CD14-positive monocyte (primary cell): ENCODE measurements around the gene KCNH5. TPM values are rescaled to one million over a fixed set of nuclear protein-coding genes. Genes with fewer than 3 reads are reported as not detected.

ENCODE experiments used
- DNase-seq, 3 donors: peaks; one replicate each; pipeline ENCODE4 v3.0.0-alpha.2; 2011 to 2022
- H2AFZ ChIP-seq: 2 replicates; pipeline ENCODE4 v1.6.0; 2012; ENCODE audit warnings: mild to moderate bottlenecking, low read depth, low read length, inconsistent platforms; ENCODE audit not compliant: insufficient read depth, poor library complexity, severe bottlenecking
- H3K27ac ChIP-seq, 2 donors: 1 replicate in 1 of 2; 2 replicates in 1 of 2; pipeline ENCODE4 v1.5.1; 2012 to 2013; ENCODE audit warnings: low read length in 2 of 2, control low read depth in 1 of 2, inconsistent platforms in 1 of 2, low read depth in 1 of 2, mild to moderate bottlenecking in 1 of 2
- H3K27me3 ChIP-seq, 2 donors: one replicate each; pipeline versions ENCODE4 v1.6.0 to v1.6.1; 2011 to 2013; ENCODE audit warnings: low read length in 2 of 2; ENCODE audit not compliant: control insufficient read depth in 2 of 2, insufficient read depth in 2 of 2
- H3K36me3 ChIP-seq, 2 donors: replicated peaks in 1 of 2; 1 replicate in 1 of 2; 2 replicates in 1 of 2; pipeline versions ENCODE4 v1.5.1 to v1.6.1; 2012 to 2013; ENCODE audit warnings: low read length in 2 of 2, control low read depth in 1 of 2, inconsistent platforms in 1 of 2, mild to moderate bottlenecking in 1 of 2; ENCODE audit not compliant: insufficient read depth in 2 of 2, control insufficient read depth in 1 of 2
- H3K4me1 ChIP-seq, 2 donors: 1 replicate in 1 of 2; 2 replicates in 1 of 2; pipeline versions ENCODE4 v1.5.1 to v1.6.1; 2012 to 2013; ENCODE audit warnings: low read length in 2 of 2, control low read depth in 1 of 2, inconsistent platforms in 1 of 2, mild to moderate bottlenecking in 1 of 2, moderate library complexity in 1 of 2; ENCODE audit not compliant: insufficient read depth in 2 of 2, control insufficient read depth in 1 of 2
- H3K4me2 ChIP-seq: replicated peaks from 2 replicates; pipeline ENCODE3; 2012; ENCODE audit warnings: low read length, moderate library complexity, mild to moderate bottlenecking; ENCODE audit not compliant: poor library complexity, severe bottlenecking; ENCODE audit errors: extremely low read depth
- H3K4me3 ChIP-seq, 3 experiments: fragments of 200-600 bp in 1 of 3; sonication (generic) in 1 of 3; replicated peaks in 1 of 3; 1 replicate in 2 of 3; 2 replicates in 1 of 3; pipeline ENCODE4 v1.5.1; 2011 to 2013; ENCODE audit warnings: low read length in 3 of 3, mild to moderate bottlenecking in 3 of 3, control low read depth in 2 of 3, low read depth in 2 of 3, inconsistent platforms in 1 of 3, moderate library complexity in 1 of 3
- H3K79me2 ChIP-seq: 2 replicates; pipeline ENCODE4 v1.6.0; 2012; ENCODE audit warnings: mild to moderate bottlenecking, control low read depth, inconsistent platforms, low read length, moderate library complexity; ENCODE audit not compliant: insufficient read depth
- H3K9ac ChIP-seq: 2 replicates; pipeline ENCODE4 v1.6.0; 2017; ENCODE audit warnings: low read length, mild to moderate bottlenecking; ENCODE audit not compliant: insufficient read depth, poor library complexity, severe bottlenecking
- H3K9me3 ChIP-seq, 2 donors: replicated peaks in 1 of 2; 1 replicate in 1 of 2; 2 replicates in 1 of 2; pipeline versions ENCODE4 v1.5.1 to v1.6.1; 2012 to 2013; ENCODE audit warnings: low read length in 2 of 2, control low read depth in 1 of 2; ENCODE audit not compliant: control insufficient read depth in 1 of 2, insufficient read depth in 1 of 2
- H4K20me1 ChIP-seq: 2 replicates; pipeline ENCODE4 v1.6.0; 2012; ENCODE audit warnings: mild to moderate bottlenecking, low read length, control low read depth, moderate library complexity; ENCODE audit not compliant: insufficient read depth
- H3K27ac Mint-ChIP-seq, 7 donors: one replicate each; pipeline ENCODE4 v1.8.0; 2020; ENCODE audit warnings: mild to moderate bottlenecking in 7 of 7, mixed read lengths in 7 of 7, moderate library complexity in 6 of 7, inconsistent platforms in 2 of 7
- H3K27me3 Mint-ChIP-seq, 3 donors: one replicate each; pipeline ENCODE4 v1.8.0; 2021 to 2022; ENCODE audit warnings: low read depth in 3 of 3, mild to moderate bottlenecking in 3 of 3, mixed read lengths in 3 of 3, moderate library complexity in 3 of 3, inconsistent platforms in 1 of 3
- H3K36me3 Mint-ChIP-seq, 2 donors: one replicate each; pipeline ENCODE4 v1.8.0; 2020; ENCODE audit warnings: mixed read lengths in 2 of 2, inconsistent platforms in 1 of 2, mild to moderate bottlenecking in 1 of 2
- H3K4me1 Mint-ChIP-seq: one replicate; pipeline ENCODE4 v1.8.0; 2020; ENCODE audit warnings: mild to moderate bottlenecking, mixed read lengths
- H3K4me3 Mint-ChIP-seq, 2 donors: one replicate each; pipeline ENCODE4 v1.8.0; 2020; ENCODE audit warnings: mild to moderate bottlenecking in 2 of 2, mixed read lengths in 2 of 2, moderate library complexity in 1 of 2
- H3K9me3 Mint-ChIP-seq, 7 donors: one replicate each; pipeline ENCODE4 v1.8.0; 2020 to 2022; ENCODE audit warnings: mixed read lengths in 7 of 7, mild to moderate bottlenecking in 6 of 7, moderate library complexity in 6 of 7, inconsistent platforms in 2 of 7
- CTCF ChIP-seq: fragments of 200-600 bp; IDR thresholded peaks from one replicate; pipeline ENCODE4 v1.8.0; 2022; ENCODE audit warnings: antibody characterized with exemption, mild to moderate bottlenecking
- WGBS: methylation state at CpG from one replicate; pipeline ENCODE4 v1.1.5; 2013; ENCODE audit warnings: missing lambda C conversion rate; ENCODE audit not compliant: insufficient coverage; 5-methylcytosine and 5-hydroxymethylcytosine counted together
- intact Hi-C, 2 donors: fragments of 100-400 bp; cut with micrococcal nuclease; formaldehyde crosslinking; loops; one replicate each; pipeline versions ENCODE4 v1.15.0 to v1.15.1; 2023
- polyA plus RNA-seq, 3 donors: library from polyadenylated mRNA; depleted of rRNA in 1 of 3; unstranded in 2 of 3; stranded (reverse) in 1 of 3; fragments of 300-500 nt in 2 of 3; fragments of >200 nt in 1 of 3; fragmentation: Illumina TruSeq in 2 of 3; gene quantifications; 1 replicate in 2 of 3; 2 replicates in 1 of 3; pipeline ENCODE4 v1.2.3, GENCODE V29; 2012 to 2021

Gene KCNH5
- polyA plus RNA-seq, 3 donors: not detected

- Mint-ChIP-seq H3K27me3 (peaks cover 0 to 1% (median 0%) of the 10 kb centered on the region in 3 donors), H3K36me3 (no peaks in the 10 kb centered on the region), H3K9me3 (peaks cover 0 to 7% (median 3%) of the 10 kb centered on the region in 7 donors), H3K27ac (no peak overlapping the region), H3K4me1 (no peaks in the 10 kb centered on the region), H3K4me3 (no peak overlapping the region)
- no peak overlapping the region for H3K4me2 ChIP-seq
- intact Hi-C loops: no loop called here
- H3K27ac ChIP-seq: no peak overlapping the region
- H3K36me3 ChIP-seq: no peaks in the 10 kb centered on the region
- H3K4me3 ChIP-seq: no peak overlapping the region
- no CpG with 5 or more reads among the region's 2 CpGs for WGBS
- H3K79me2 ChIP-seq: no peaks in the 10 kb centered on the region
- no peaks in the 10 kb centered on the region for H4K20me1 ChIP-seq
- H3K4me1 ChIP-seq: no peaks in the 10 kb centered on the region
- no peaks in the 10 kb centered on the region for H3K27me3 ChIP-seq
- no peak overlapping the region for H2AFZ ChIP-seq
- DNase-seq: no peak
- no peak overlapping the region for H3K9ac ChIP-seq
- TF ChIP-seq CTCF: no peak
- peaks cover 0 to 5% of the 10 kb centered on the region in 2 donors for H3K9me3 ChIP-seq
These were observed 276.5 kb downstream of the KCNH5 start for GRCh38 chr14:62768753-62769152.

DNA sequence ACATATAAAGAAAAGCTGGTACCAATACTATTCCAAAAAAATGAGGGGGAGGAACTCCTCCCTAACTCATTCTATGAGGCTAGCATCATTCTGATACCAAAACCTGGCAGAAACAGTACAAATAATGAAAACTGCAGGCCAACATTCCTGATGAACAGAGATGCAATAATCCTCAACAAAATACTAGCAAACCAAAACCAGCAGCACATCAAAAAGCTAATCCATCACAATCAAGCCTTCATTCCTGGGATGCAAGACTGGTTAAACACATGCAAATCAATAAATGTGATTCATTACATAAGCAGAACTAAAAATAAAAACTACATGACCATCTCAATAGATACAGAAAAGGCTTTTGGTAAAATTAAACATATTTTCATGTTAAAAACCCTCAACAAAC is 281.3 kb downstream of the KCNH5 start:
- no peak overlapping the region for H3K27ac ChIP-seq
- H3K9ac ChIP-seq: no peak overlapping the region
- no peaks in the 10 kb centered on the region for H3K4me1 Mint-ChIP-seq
- no peaks in the 10 kb centered on the region for H3K79me2 ChIP-seq
- peaks cover 2 to 13% (median 10%) of the 10 kb centered on the region in 7 donors for H3K9me3 Mint-ChIP-seq
- no peak for DNase-seq
- H3K27ac Mint-ChIP-seq: no peak overlapping the region
- H3K9me3 ChIP-seq: peaks cover 13 to 20% of the 10 kb centered on the region in 2 donors
- H2AFZ ChIP-seq: no peak overlapping the region
- intact Hi-C loops: no loop called here
- no peak overlapping the region for H3K4me3 Mint-ChIP-seq
- H3K4me2 ChIP-seq: no peak overlapping the region
- H3K36me3 Mint-ChIP-seq: no peaks in the 10 kb centered on the region
- H3K27me3 ChIP-seq: no peaks in the 10 kb centered on the region
- no peak for TF ChIP-seq CTCF
- H3K27me3 Mint-ChIP-seq: peaks cover 0 to 1% (median 0%) of the 10 kb centered on the region in 3 donors
- no peaks in the 10 kb centered on the region for H4K20me1 ChIP-seq
- no peaks in the 10 kb centered on the region for H3K36me3 ChIP-seq
- no peaks in the 10 kb centered on the region for H3K4me1 ChIP-seq
- no peak overlapping the region for H3K4me3 ChIP-seq
